ENCODE measurements around the gene RREB1. TPM values are rescaled to one million over a fixed set of nuclear protein-coding genes. Genes with fewer than 3 reads are reported as not detected.
A peak's percentile ranks its signal among the peaks of the same experiment; 100 is the strongest.

Gene RREB1
- polyA plus RNA-seq, 1 experiment: 2.6 TPM

- no peak for TF ChIP-seq CTCF (IDR thresholded peaks at IDR 0.05; ENCODE audit: low read depth, low read length)
- ChIA-PET CTCF (interaction anchor here (0.6 kb wide), 2 partner anchors 445 to 471 kb away, joined by 3 read pairs; no protein-coding TSS in a partner anchor), POLR2A (no interaction called here)
- Histone ChIP-seq H3K4me3 (ENCODE audit: low read depth, low read length) (no peak overlapping the region), H3K27ac (ENCODE audit: low read depth, low read length) (no peak overlapping the region), H3K9me3 (ENCODE audit: control insufficient read depth, insufficient read depth, low read length) (no peaks in the 10 kb centered on the region), H3K27me3 (ENCODE audit: control insufficient read depth, insufficient read depth, low read length) (no peaks in the 10 kb centered on the region)
- DNase-seq (ENCODE audit: low read depth, low spot score): no peak
These were observed 62.5 kb downstream of the RREB1 start for GRCh38 chr6:7170117-7170732.

GRCh38 chr6:7171119-7171518, 63.4 kb downstream of the RREB1 start:
- H3K4me3 ChIP-seq (ENCODE audit: low read depth, low read length): no peak overlapping the region
- no peaks in the 10 kb centered on the region for H3K27me3 ChIP-seq (ENCODE audit: control insufficient read depth, insufficient read depth, low read length)
- TF ChIP-seq CTCF (IDR thresholded peaks at IDR 0.05; ENCODE audit: low read depth, low read length): no peak
- DNase-seq (ENCODE audit: low read depth, low spot score): no peak
- ChIA-PET CTCF (no interaction called here), POLR2A (no interaction called here)
- no peaks in the 10 kb centered on the region for H3K9me3 ChIP-seq (ENCODE audit: control insufficient read depth, insufficient read depth, low read length)
- no peak overlapping the region for H3K27ac ChIP-seq (ENCODE audit: low read depth, low read length)

GRCh38 chr6:7171733-7172132, 64.0 kb downstream of the RREB1 start:
- TF ChIP-seq CTCF (IDR thresholded peaks at IDR 0.05; ENCODE audit: low read depth, low read length): no peak
- CTCF ChIA-PET: no interaction called here
- Histone ChIP-seq H3K9me3 (ENCODE audit: control insufficient read depth, insufficient read depth, low read length) (no peaks in the 10 kb centered on the region), H3K27me3 (ENCODE audit: control insufficient read depth, insufficient read depth, low read length) (no peaks in the 10 kb centered on the region), H3K4me3 (ENCODE audit: low read depth, low read length) (no peak overlapping the region), H3K27ac (ENCODE audit: low read depth, low read length) (no peak overlapping the region)
- DNase-seq (ENCODE audit: low read depth, low spot score): no peak
- POLR2A ChIA-PET: interaction anchor here (0.6 kb wide), 1 partner anchor 930 kb away, joined by 3 read pairs; the partner anchor contains the start of gene EEF1E1

- CTCF ChIA-PET: no interaction called here
- POLR2A ChIA-PET: no interaction called here
These were observed 64.9 kb downstream of the RREB1 start for GRCh38 chr6:7172649-7173048.

More at GRCh38 chr6:7172649-7173048, 64.9 kb downstream of the RREB1 start:
- no peak overlapping the region for H3K4me3 ChIP-seq (ENCODE audit: low read depth, low read length)
- no peaks in the 10 kb centered on the region for H3K27me3 ChIP-seq (ENCODE audit: control insufficient read depth, insufficient read depth, low read length)
- H3K27ac ChIP-seq (ENCODE audit: low read depth, low read length): peak overlapping the region; percentile 57
- H3K9me3 ChIP-seq (ENCODE audit: control insufficient read depth, insufficient read depth, low read length): no peaks in the 10 kb centered on the region
- DNase-seq (ENCODE audit: low read depth, low spot score): no peak
- TF ChIP-seq CTCF (IDR thresholded peaks at IDR 0.05; ENCODE audit: low read depth, low read length): no peak
